Measurements from ENCODE around the gene BMPER.

The BMPER gene

GRCh38 chr7:34136698-34137097 is 231.4 kb downstream of the BMPER start:
- Histone ChIP-seq H3K9me3 (ENCODE audit: control insufficient read depth in 1 of 2, low read length in 2 of 2) (no peaks in the 10 kb centered on the region), H3K36me3 (ENCODE audit: control insufficient read depth in 1 of 2, insufficient read depth in 2 of 2, low read length in 2 of 2) (no peaks in the 10 kb centered on the region), H3K4me3 (ENCODE audit: low read depth in 1 of 2, low read length in 2 of 2) (no peak overlapping the region), H3K27me3 (ENCODE audit: low read depth, low read length) (no peaks in the 10 kb centered on the region), H3K27ac (ENCODE audit: low read length) (no peak overlapping the region), H3K4me1 (ENCODE audit: control insufficient read depth in 1 of 2, insufficient read depth in 2 of 2, low read length in 2 of 2) (no peaks in the 10 kb centered on the region)

GRCh38 chr7:34137176-34137575 is 231.8 kb downstream of the BMPER start:
- Histone ChIP-seq H3K27ac (ENCODE audit: low read length) (no peak overlapping the region), H3K9me3 (ENCODE audit: control insufficient read depth in 1 of 2, low read length in 2 of 2) (no peaks in the 10 kb centered on the region), H3K36me3 (ENCODE audit: control insufficient read depth in 1 of 2, insufficient read depth in 2 of 2, low read length in 2 of 2) (no peaks in the 10 kb centered on the region), H3K4me1 (ENCODE audit: control insufficient read depth in 1 of 2, insufficient read depth in 2 of 2, low read length in 2 of 2) (no peaks in the 10 kb centered on the region), H3K4me3 (ENCODE audit: low read depth in 1 of 2, low read length in 2 of 2) (no peak overlapping the region), H3K27me3 (ENCODE audit: low read depth, low read length) (no peaks in the 10 kb centered on the region)

GRCh38 chr7:34138483-34138882 is 233.1 kb downstream of the BMPER start:
- Histone ChIP-seq H3K4me1 (ENCODE audit: control insufficient read depth in 1 of 2, insufficient read depth in 2 of 2, low read length in 2 of 2) (no peaks in the 10 kb centered on the region), H3K27me3 (ENCODE audit: low read depth, low read length) (no peaks in the 10 kb centered on the region), H3K9me3 (ENCODE audit: control insufficient read depth in 1 of 2, low read length in 2 of 2) (no peaks in the 10 kb centered on the region), H3K27ac (ENCODE audit: low read length) (no peak overlapping the region), H3K4me3 (ENCODE audit: low read depth in 1 of 2, low read length in 2 of 2) (no peak overlapping the region), H3K36me3 (ENCODE audit: control insufficient read depth in 1 of 2, insufficient read depth in 2 of 2, low read length in 2 of 2) (no peaks in the 10 kb centered on the region)

GRCh38 chr7:34139086-34139485 is 233.7 kb downstream of the BMPER start:
- Histone ChIP-seq H3K36me3 (ENCODE audit: control insufficient read depth in 1 of 2, insufficient read depth in 2 of 2, low read length in 2 of 2) (no peaks in the 10 kb centered on the region), H3K9me3 (ENCODE audit: control insufficient read depth in 1 of 2, low read length in 2 of 2) (no peaks in the 10 kb centered on the region), H3K27me3 (ENCODE audit: low read depth, low read length) (no peaks in the 10 kb centered on the region), H3K4me3 (ENCODE audit: low read depth in 1 of 2, low read length in 2 of 2) (no peak overlapping the region), H3K4me1 (ENCODE audit: control insufficient read depth in 1 of 2, insufficient read depth in 2 of 2, low read length in 2 of 2) (no peaks in the 10 kb centered on the region), H3K27ac (ENCODE audit: low read length) (no peak overlapping the region)

- Histone ChIP-seq H3K36me3 (ENCODE audit: control insufficient read depth in 1 of 2, insufficient read depth in 2 of 2, low read length in 2 of 2) (no peaks in the 10 kb centered on the region), H3K9me3 (ENCODE audit: control insufficient read depth in 1 of 2, low read length in 2 of 2) (no peaks in the 10 kb centered on the region), H3K4me1 (ENCODE audit: control insufficient read depth in 1 of 2, insufficient read depth in 2 of 2, low read length in 2 of 2) (no peaks in the 10 kb centered on the region), H3K27ac (ENCODE audit: low read length) (no peak overlapping the region), H3K27me3 (ENCODE audit: low read depth, low read length) (no peaks in the 10 kb centered on the region), H3K4me3 (ENCODE audit: low read depth in 1 of 2, low read length in 2 of 2) (no peak overlapping the region)
Measured at GRCh38 chr7:34140066-34140465, 234.7 kb downstream of the BMPER start.

GRCh38 chr7:34143402-34143801 is 238.1 kb downstream of the BMPER start:
- Histone ChIP-seq H3K4me3 (ENCODE audit: low read depth in 1 of 2, low read length in 2 of 2) (no peak overlapping the region), H3K9me3 (ENCODE audit: control insufficient read depth in 1 of 2, low read length in 2 of 2) (no peaks in the 10 kb centered on the region), H3K4me1 (ENCODE audit: control insufficient read depth in 1 of 2, insufficient read depth in 2 of 2, low read length in 2 of 2) (no peaks in the 10 kb centered on the region), H3K27ac (ENCODE audit: low read length) (no peak overlapping the region), H3K36me3 (ENCODE audit: control insufficient read depth in 1 of 2, insufficient read depth in 2 of 2, low read length in 2 of 2) (no peaks in the 10 kb centered on the region), H3K27me3 (ENCODE audit: low read depth, low read length) (no peaks in the 10 kb centered on the region)

GRCh38 chr7:34145603-34146002 is 240.3 kb downstream of the BMPER start:
- H3K4me1 ChIP-seq (ENCODE audit: control insufficient read depth in 1 of 2, insufficient read depth in 2 of 2, low read length in 2 of 2) = no peaks in the 10 kb centered on the region
- no peaks in the 10 kb centered on the region for H3K36me3 ChIP-seq (ENCODE audit: control insufficient read depth in 1 of 2, insufficient read depth in 2 of 2, low read length in 2 of 2)
- no peaks in the 10 kb centered on the region for H3K9me3 ChIP-seq (ENCODE audit: control insufficient read depth in 1 of 2, low read length in 2 of 2)
- H3K27me3 ChIP-seq (ENCODE audit: low read depth, low read length) = no peaks in the 10 kb centered on the region
- H3K4me3 ChIP-seq (ENCODE audit: low read depth in 1 of 2, low read length in 2 of 2) = no peak overlapping the region
- H3K27ac ChIP-seq (ENCODE audit: low read length) = no peak overlapping the region

GRCh38 chr7:34153656-34154270 is 248.4 kb downstream of the BMPER start:
- peaks cover 0 to 5% of the 10 kb centered on the region in 2 donors for H3K4me1 ChIP-seq (ENCODE audit: control insufficient read depth in 1 of 2, insufficient read depth in 2 of 2, low read length in 2 of 2)
- H3K27ac ChIP-seq (ENCODE audit: low read length) = no peak overlapping the region
- no peaks in the 10 kb centered on the region for H3K27me3 ChIP-seq (ENCODE audit: low read depth, low read length)
- no peaks in the 10 kb centered on the region for H3K36me3 ChIP-seq (ENCODE audit: control insufficient read depth in 1 of 2, insufficient read depth in 2 of 2, low read length in 2 of 2)
- no peak overlapping the region for H3K4me3 ChIP-seq (ENCODE audit: low read depth in 1 of 2, low read length in 2 of 2)
- H3K9me3 ChIP-seq (ENCODE audit: control insufficient read depth in 1 of 2, low read length in 2 of 2) = no peaks in the 10 kb centered on the region

GRCh38 chr7:34155220-34155908 is 250.0 kb downstream of the BMPER start:
- H3K27ac ChIP-seq (ENCODE audit: low read length) = no peak overlapping the region
- no peaks in the 10 kb centered on the region for H3K36me3 ChIP-seq (ENCODE audit: control insufficient read depth in 1 of 2, insufficient read depth in 2 of 2, low read length in 2 of 2)
- no peaks in the 10 kb centered on the region for H3K9me3 ChIP-seq (ENCODE audit: control insufficient read depth in 1 of 2, low read length in 2 of 2)
- H3K4me3 ChIP-seq (ENCODE audit: low read depth in 1 of 2, low read length in 2 of 2) = no peak overlapping the region
- peaks cover 0 to 5% of the 10 kb centered on the region in 2 donors for H3K4me1 ChIP-seq (ENCODE audit: control insufficient read depth in 1 of 2, insufficient read depth in 2 of 2, low read length in 2 of 2)
- H3K27me3 ChIP-seq (ENCODE audit: low read depth, low read length) = no peaks in the 10 kb centered on the region

- Histone ChIP-seq H3K36me3 (ENCODE audit: control insufficient read depth in 1 of 2, insufficient read depth in 2 of 2, low read length in 2 of 2) (no peaks in the 10 kb centered on the region), H3K27me3 (ENCODE audit: low read depth, low read length) (no peaks in the 10 kb centered on the region), H3K4me3 (ENCODE audit: low read depth in 1 of 2, low read length in 2 of 2) (no peak overlapping the region), H3K27ac (ENCODE audit: low read length) (no peak overlapping the region), H3K4me1 (ENCODE audit: control insufficient read depth in 1 of 2, insufficient read depth in 2 of 2, low read length in 2 of 2) (peaks cover 0 to 5% of the 10 kb centered on the region in 2 donors), H3K9me3 (ENCODE audit: control insufficient read depth in 1 of 2, low read length in 2 of 2) (no peaks in the 10 kb centered on the region)
Measured at GRCh38 chr7:34156336-34156735, 251.0 kb downstream of the BMPER start.

- Histone ChIP-seq H3K36me3 (ENCODE audit: control insufficient read depth in 1 of 2, insufficient read depth in 2 of 2, low read length in 2 of 2) (no peaks in the 10 kb centered on the region), H3K9me3 (ENCODE audit: control insufficient read depth in 1 of 2, low read length in 2 of 2) (no peaks in the 10 kb centered on the region), H3K4me3 (ENCODE audit: low read depth in 1 of 2, low read length in 2 of 2) (no peak overlapping the region), H3K27ac (ENCODE audit: low read length) (no peak overlapping the region), H3K27me3 (ENCODE audit: low read depth, low read length) (no peaks in the 10 kb centered on the region), H3K4me1 (ENCODE audit: control insufficient read depth in 1 of 2, insufficient read depth in 2 of 2, low read length in 2 of 2) (peaks cover 0 to 5% of the 10 kb centered on the region in 2 donors)
Measured at GRCh38 chr7:34157137-34157536, 251.8 kb downstream of the BMPER start.

Data from muscle layer of duodenum (tissue), 2 donors.